A673 (cell line): ENCODE data around the gene MATK.

Source experiments
- CTCF ChIP-seq: fragments of 300-800, 200-600 bp; sonication (generic); conservative IDR thresholded peaks from 2 replicates; pipeline ENCODE4 v1.5.1; 2017; ENCODE audit warnings: low read depth, mild to moderate bottlenecking, antibody characterized with exemption, low read length, moderate library complexity, mixed read lengths
- EZH2 ChIP-seq: fragments of 200-600 bp; sonication (generic); IDR thresholded peaks from 2 replicates; pipeline ENCODE4 v1.6.1; 2017; ENCODE audit warnings: borderline replicate concordance, low read depth, mild to moderate bottlenecking, mixed read lengths, antibody characterized with exemption, low read length; ENCODE audit not compliant: poor library complexity, severe bottlenecking

- no peak for TF ChIP-seq EZH2
- no peak for TF ChIP-seq CTCF
Measured at GRCh38 chr19:3808420-3809143, 22.4 kb upstream of the MATK start.
